HepG2 (cell line): Measurements from ENCODE around the gene FAM83E. TPM values are rescaled to one million over a fixed set of nuclear protein-coding genes. Genes with fewer than 3 reads are reported as not detected.

Source experiments
- RFXAP ChIP-seq: sonication (generic); formaldehyde crosslinking; IDR thresholded peaks from 2 replicates; pipeline ENCODE4 v1.4.0; 2020; ENCODE audit warnings: missing genetic modification reagents, borderline replicate concordance
- SIN3B ChIP-seq: fragments of 150-350 bp; IDR thresholded peaks from 2 replicates; pipeline ENCODE4 v1.6.1; 2014; ENCODE audit warnings: low read length
- SP5 ChIP-seq: IDR thresholded peaks from 2 replicates; pipeline ENCODE4 v1.6.1; 2016; ENCODE audit warnings: low read depth, borderline replicate concordance
- ZFX ChIP-seq: sonication (generic); formaldehyde crosslinking; IDR thresholded peaks from 2 replicates; pipeline ENCODE4 v1.4.0; 2020; ENCODE audit warnings: mild to moderate bottlenecking, low read depth, missing genetic modification reagents, moderate library complexity
- polyA plus RNA-seq, 8 experiments: library from polyadenylated mRNA; depleted of rRNA in 3 of 8; stranded (reverse) in 7 of 8; unstranded in 1 of 8; fragments of >200 nt; fragmentation: Illumina TruSeq in 4 of 8; extraction: Trizol in 4 of 8; gene quantifications; 2 replicates each; pipeline versions ENCODE4 v1.2.1 to v1.2.3, GENCODE V29; 2011 to 2016; ENCODE audit warnings: low read depth in 4 of 8, missing spikeins in 1 of 8, mixed read lengths in 1 of 8; ENCODE audit not compliant: insufficient read depth in 1 of 8
- total RNA-seq, 5 experiments: library from RNA; depleted of rRNA; stranded (reverse); fragments of >200 nt; fragmentation: Illumina TruSeq; extraction: Trizol; gene quantifications; 2 replicates each; pipeline ENCODE4 v1.2.3, GENCODE V29; 2016; ENCODE audit warnings: low read depth in 1 of 5
- TF ChIP-seq, protein P1 (sequence below): sonication (generic); formaldehyde crosslinking; IDR thresholded peaks from 2 replicates; pipeline ENCODE4 v1.4.0; 2020; ENCODE audit warnings: mild to moderate bottlenecking, missing genetic modification reagents
- TF ChIP-seq, protein P2 (sequence below): sonication (generic); formaldehyde crosslinking; IDR thresholded peaks from 2 replicates; pipeline ENCODE4 v1.5.1; 2020; ENCODE audit warnings: missing genetic modification reagents, mild to moderate bottlenecking, borderline replicate concordance

FAM83E gene
- total and polyA plus RNA-seq, 2 of the 13 experiments (the other 11 are each of a cell fraction or from before 2014, with no cell fraction given), result 0.18 to 0.60 TPM

- TF ChIP-seq, protein P1, sequence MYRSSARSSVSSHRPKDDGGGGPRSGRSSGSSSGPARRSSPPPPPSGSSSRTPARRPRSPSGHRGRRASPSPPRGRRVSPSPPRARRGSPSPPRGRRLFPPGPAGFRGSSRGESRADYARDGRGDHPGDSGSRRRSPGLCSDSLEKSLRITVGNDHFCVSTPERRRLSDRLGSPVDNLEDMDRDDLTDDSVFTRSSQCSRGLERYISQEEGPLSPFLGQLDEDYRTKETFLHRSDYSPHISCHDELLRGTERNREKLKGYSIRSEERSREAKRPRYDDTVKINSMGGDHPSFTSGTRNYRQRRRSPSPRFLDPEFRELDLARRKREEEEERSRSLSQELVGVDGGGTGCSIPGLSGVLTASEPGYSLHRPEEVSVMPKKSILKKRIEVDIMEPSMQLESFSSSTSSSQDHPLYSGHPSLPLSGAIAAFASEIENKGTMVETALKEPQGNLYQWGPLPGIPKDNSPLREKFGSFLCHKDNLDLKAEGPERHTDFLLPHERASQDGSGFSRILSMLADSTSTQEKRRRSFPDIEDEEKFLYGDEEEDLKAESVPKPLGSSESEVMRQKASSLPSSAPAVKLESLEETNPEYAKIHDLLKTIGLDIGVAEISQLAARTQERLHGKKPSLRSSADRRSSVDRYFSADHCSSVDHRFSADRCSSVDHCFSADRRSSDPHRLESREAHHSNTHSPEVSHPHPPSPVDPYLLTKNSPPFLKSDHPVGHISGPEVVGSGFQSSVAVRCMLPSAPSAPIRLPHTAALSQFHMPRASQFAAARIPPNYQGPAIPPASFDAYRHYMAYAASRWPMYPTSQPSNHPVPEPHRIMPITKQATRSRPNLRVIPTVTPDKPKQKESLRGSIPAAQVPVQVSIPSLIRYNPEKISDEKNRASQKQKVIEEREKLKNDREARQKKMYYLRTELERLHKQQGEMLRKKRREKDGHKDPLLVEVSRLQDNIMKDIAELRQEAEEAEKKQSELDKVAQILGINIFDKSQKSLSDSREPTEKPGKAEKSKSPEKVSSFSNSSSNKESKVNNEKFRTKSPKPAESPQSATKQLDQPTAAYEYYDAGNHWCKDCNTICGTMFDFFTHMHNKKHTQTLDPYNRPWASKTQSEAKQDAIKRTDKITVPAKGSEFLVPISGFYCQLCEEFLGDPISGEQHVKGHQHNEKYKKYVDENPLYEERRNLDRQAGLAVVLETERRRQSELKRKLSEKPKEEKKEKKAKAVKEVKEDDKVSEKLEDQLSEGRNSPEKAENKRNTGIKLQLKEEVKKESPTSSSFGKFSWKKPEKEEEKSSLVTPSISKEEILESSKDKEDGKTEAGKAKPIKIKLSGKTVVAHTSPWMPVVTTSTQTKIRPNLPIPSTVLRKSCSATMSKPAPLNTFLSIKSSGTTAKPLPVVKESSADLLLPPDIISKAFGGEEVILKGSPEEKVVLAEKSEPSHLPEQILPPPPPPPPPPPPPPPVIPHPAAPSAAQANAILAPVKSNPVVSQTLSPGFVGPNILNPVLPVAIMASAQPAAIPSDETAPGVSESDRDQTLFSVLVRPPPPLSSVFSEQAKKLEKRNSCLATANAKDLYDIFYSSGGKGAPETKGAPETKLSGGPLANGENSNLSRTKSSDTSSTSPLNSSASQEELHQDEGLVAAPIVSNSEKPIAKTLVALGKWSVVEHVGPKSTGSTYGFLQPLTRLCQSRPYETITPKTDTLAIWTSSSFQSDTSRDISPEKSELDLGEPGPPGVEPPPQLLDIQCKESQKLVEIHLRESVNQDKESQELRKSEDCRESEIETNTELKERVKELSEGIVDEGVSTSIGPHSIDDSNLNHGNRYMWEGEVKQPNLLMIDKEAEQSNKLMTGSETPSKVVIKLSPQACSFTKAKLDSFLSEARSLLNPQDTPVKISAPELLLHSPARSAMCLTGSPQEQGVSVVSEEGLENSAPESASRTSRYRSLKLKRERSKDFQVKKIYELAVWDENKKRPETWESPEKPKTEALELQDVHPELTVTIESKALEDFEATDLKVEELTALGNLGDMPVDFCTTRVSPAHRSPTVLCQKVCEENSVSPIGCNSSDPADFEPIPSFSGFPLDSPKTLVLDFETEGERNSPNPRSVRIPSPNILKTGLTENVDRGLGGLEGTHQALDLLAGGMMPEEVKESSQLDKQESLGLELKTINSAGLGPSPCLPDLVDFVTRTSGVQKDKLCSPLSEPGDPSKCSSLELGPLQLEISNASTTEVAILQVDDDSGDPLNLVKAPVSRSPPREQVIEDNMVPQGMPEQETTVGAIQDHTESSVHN, result no peak
- TF ChIP-seq ZFX, result peak; percentile 80
- TF ChIP-seq, protein P2, sequence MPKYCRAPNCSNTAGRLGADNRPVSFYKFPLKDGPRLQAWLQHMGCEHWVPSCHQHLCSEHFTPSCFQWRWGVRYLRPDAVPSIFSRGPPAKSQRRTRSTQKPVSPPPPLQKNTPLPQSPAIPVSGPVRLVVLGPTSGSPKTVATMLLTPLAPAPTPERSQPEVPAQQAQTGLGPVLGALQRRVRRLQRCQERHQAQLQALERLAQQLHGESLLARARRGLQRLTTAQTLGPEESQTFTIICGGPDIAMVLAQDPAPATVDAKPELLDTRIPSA (CRISPR knock-in tag), result no peak
- 0 out of 2 replicates have a peak, but pooled peaks have one; percentile 34 for TF ChIP-seq RFXAP (CRISPR knock-in tag)
- TF ChIP-seq SIN3B, result no peak
- TF ChIP-seq SP5 (CRISPR knock-in tag), result peak; percentile 63; the same call in 1 of the 2 replicates
- TF ChIP-seq, all 625 proteins: peak for 70
Observed at GRCh38 chr19:48627201-48627864, 12.5 kb upstream of the FAM83E start (continued).
